ENCODE results near the gene MTR.

DNA sequence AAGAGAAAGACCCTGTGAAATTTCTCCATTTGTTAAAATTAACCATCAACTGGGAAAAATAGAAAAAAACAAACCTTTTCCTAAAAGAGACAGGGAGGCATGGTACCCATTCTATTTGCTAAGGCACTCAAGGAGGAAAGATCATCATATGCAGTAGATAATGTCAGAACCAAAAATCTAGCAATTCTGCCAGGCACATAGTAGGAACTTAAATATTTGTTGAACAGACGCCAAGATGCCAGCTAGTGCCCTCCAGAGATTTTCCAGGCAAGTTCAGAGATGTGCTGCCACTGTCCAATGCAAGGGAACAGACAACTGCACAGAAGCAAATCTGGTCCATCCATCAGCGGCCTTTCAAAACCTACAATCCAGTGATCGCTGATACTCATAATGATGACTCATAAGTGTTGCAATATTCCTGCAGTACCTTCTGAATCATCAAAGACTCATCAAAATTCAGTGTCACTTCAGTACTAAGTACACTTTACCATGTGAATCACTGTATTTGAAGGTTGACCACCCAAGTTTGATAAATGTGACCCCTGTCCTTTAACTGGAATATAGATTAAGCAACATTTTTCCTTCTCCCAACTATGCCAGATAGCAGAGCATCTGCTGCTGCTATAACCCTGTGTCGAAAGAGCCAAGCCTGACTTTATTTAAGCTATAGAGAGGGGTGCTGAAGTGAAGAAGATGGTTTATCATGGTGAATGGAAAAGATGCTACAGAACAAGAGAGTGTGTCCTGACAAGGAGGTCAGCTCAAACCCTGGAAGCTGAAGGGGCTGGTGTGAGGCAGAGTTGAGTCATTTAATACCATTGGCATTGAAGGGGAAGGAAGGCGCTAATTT is 110.0 kb downstream of the MTR start:
- TF ChIP-seq EZH2phosphoT487 (IDR thresholded peaks at IDR 0.05; ENCODE audit: borderline replicate concordance, low read length) (no peak), EZH2 (IDR thresholded peaks at IDR 0.05; ENCODE audit: low read length, unreplicated experiment) (no peak)
- TF ChIP-seq, protein P1, sequence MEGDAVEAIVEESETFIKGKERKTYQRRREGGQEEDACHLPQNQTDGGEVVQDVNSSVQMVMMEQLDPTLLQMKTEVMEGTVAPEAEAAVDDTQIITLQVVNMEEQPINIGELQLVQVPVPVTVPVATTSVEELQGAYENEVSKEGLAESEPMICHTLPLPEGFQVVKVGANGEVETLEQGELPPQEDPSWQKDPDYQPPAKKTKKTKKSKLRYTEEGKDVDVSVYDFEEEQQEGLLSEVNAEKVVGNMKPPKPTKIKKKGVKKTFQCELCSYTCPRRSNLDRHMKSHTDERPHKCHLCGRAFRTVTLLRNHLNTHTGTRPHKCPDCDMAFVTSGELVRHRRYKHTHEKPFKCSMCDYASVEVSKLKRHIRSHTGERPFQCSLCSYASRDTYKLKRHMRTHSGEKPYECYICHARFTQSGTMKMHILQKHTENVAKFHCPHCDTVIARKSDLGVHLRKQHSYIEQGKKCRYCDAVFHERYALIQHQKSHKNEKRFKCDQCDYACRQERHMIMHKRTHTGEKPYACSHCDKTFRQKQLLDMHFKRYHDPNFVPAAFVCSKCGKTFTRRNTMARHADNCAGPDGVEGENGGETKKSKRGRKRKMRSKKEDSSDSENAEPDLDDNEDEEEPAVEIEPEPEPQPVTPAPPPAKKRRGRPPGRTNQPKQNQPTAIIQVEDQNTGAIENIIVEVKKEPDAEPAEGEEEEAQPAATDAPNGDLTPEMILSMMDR (conservative IDR thresholded peaks at IDR 0.05; ENCODE audit: low read depth, low read length) = no peak
